GM19467 (cell line): Measurements from ENCODE around the gene SLC20A1.
"Not testable (repeated sequence)": the region's sequence is repeated elsewhere in the genome, so short reads cannot be mapped to it uniquely, and the experiment has no call there.

ENCODE experiments used
- ATAC-seq: cut with Tn5 transposase; IDR thresholded peaks from one replicate; pipeline ENCODE4 v1.9.1; 2021; ENCODE audit warnings: mild to moderate bottlenecking, moderate library complexity; ENCODE audit not compliant: unreplicated experiment

The SLC20A1 gene

DNA sequence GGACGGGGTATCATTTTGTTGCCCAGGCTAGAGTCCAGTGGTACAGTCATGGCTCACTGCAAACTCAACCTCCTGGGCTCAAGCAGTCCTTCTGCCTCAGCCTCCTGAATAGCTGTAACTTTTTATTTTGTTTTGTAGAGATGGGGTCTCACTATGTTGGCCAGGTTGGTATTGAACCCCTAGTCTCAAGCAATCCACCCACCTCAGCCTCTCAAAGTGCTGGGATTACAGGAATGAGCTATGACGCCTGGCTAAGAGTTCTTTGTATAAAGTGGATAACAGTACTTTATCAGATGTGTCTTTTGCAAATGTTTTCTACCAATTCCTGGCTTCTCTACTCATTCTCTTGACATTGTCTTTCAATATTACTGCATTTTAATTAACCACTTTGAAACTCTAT, 57.9 kb downstream of the SLC20A1 start:
- ATAC-seq: no peak

DNA sequence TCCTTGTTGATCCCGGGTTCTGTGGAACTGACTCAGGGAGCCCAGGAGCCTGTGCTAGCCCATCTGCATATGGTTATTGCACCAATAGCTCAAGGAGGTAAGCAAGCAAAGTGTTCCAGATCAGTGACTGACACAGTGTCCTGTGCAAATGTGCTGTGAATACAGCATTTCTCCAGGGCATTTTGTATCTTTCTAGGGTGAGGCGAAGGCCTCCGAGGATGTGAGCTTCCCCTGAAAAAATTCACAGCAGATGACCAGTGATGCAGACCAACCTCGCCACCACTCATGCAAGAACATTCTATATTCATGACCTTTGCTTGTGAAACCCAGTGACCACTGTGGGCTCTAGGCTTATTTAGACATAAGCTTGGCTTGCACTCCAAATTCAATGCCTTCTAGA, 59.8 kb downstream of the SLC20A1 start:
- ATAC-seq: no peak

DNA sequence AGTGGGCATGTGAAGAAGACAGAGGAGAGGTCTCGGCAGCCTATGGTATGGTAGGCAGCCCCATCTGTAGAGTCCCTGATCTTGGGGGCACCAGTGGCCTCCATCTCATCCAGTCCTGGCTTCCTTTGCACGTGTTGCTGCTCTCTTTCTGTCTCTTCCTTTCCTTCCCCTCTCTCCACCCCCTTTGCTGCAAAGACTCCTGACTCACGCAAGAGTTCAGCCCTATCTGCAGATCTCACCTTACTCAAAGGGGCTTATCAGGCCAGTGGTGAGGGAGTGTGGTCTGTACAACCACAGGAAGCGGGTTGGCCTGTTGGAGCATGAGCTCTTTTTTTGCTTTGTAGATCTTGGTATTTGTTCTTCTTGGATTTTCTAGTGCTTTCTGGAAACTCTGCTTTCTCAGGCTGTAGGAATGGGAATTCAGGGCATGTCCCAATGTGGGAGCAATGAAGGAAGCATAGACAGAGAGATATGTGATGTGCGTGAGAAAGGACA, 60.5 kb downstream of the SLC20A1 start:
- no peak for ATAC-seq

DNA sequence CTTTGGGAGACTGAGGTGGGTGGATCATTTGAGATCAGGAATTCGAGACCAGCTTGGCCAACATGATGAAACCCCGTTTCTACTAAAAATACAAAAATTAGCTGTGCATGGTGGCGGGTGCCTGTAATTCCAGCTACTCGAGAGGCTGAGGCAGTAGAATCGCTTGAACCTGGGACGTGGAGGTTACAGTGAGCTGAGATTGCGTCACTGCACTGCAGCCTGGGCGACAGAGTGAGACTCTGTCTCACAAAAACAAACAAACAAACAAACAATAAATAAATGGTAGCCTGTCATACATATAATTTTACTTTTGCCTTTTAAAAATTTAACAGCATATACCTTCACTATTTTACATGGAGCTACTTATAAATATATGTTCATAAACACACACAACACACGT, 61.2 kb downstream of the SLC20A1 start:
- ATAC-seq: not testable (repeated sequence)

DNA sequence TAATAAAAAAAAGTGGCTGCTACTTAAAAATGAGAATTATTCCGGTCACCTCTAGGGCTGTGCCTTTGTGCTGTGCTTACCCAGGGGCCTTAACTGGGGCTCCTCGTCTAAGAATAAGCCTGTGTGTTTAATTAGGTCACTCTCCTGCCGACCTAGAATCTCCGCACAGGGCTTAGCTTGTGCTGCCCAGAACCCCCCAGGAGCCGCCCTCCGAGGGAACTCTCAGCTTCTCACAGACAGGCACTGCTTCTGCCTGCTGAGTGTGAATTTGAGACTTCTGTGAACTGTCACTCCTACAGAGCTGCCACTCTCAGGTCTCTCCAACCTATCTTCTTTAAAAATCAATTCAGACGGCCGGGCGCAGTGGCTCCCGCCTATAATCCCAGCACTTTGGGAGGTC, 63.2 kb downstream of the SLC20A1 start:
- no peak for ATAC-seq

- ATAC-seq: no peak
Measured at GRCh38 chr2:112709703-112710102, 64.0 kb downstream of the SLC20A1 start.

DNA sequence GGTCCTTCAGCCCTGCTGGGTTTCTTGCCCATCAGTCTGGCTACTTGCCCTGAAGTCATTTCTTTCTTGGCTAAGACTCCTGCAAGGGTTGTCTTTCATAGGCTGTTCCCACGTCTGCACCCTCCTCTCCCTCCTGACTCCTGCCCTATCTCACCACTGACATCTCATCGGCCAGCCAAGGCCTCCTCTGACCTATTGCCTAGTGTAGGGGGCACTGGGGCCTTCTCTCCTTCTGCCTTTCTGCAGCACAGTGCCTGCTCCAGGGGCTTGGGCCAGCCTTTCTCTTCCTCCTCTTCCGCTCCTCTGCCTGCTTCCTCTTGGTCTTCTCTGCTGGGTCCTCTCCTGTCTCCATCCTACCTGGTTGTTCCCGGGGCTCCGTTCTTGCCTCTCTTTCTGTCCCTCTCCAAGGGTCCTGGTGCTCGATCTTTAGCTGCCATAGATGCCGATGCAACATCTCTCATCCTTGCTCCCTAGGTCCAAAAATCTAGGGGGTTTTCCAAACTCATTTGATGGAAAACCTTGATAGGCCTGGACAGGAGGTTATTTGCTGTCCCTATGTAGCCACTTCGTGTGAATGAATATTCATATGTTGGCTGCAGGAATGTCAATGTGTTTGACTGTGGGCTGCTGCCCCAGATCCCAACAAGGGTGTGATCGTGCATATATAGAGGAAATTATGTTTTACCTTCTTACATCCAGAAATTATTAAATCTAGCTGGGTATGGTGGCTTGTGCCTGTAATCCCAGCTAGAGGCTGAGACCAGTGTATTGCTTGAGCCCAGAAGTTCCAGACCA, 65.4 kb downstream of the SLC20A1 start:
- no peak for ATAC-seq

- ATAC-seq: no peak
Measured at GRCh38 chr2:112712465-112712864, 66.7 kb downstream of the SLC20A1 start.

DNA sequence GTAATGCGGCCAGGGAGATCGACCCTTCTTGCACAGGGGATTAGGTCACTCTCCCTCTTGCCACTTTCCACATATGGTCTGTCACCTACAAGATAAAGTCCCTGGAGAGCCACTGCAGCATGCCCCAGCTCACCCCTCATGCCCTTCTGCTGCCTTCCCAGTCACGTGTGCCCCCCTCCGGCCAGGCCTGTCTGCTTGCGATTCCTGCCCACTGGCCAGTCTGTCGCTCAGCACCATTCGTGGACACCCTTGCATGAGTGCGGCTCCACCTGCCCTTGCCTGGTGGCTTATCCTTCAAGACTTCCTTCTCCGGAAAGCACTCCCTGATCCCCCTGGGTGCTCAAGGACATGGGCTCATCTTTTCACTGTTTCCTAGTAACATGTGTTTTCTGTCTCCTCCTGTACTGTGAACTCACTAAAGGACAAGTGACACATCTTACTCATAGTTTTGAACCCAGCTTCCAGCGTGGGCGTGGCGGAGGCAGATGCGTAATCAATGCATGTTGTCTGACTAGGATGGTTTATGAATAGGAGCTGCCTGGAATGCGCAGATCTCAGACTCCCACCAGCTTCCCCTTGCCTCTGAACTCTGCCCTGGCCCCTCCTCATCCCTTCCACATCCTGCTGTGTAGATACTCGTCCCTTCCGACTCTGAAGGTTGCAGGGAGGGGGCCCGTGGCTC, 67.3 kb downstream of the SLC20A1 start:
- no peak for ATAC-seq
